HG03457 (cell line): ENCODE data around the gene B4GALNT3.
"Not testable (repeated sequence)": the region's sequence is repeated elsewhere in the genome, so short reads cannot be mapped to it uniquely, and the experiment has no call there.

Experiments used
- ATAC-seq: cut with Tn5 transposase; IDR thresholded peaks from one replicate; pipeline ENCODE4 v1.9.1; 2021; ENCODE audit warnings: moderate number of reproducible peaks; ENCODE audit not compliant: unreplicated experiment

The B4GALNT3 gene

DNA sequence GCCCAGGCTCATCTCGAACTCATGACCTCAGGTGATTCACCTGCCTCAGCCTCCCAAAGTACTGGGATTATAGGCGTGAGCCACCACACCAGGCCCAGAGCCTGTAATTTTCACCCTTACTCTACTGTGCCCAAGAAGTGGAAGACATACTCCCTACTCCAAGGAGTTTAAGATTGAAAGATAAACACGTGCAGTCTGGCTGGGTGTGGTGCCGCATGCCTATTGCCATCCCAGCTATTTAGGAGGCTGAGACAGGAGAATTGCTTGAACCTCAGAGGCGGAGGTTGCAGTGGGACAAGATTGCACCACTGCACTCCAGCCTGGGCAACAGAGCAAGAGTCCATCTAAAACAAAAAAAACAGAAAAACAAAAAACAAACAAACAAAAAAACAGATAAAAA lies 113.5 kb downstream of the B4GALNT3 start:
- ATAC-seq = no peak

DNA sequence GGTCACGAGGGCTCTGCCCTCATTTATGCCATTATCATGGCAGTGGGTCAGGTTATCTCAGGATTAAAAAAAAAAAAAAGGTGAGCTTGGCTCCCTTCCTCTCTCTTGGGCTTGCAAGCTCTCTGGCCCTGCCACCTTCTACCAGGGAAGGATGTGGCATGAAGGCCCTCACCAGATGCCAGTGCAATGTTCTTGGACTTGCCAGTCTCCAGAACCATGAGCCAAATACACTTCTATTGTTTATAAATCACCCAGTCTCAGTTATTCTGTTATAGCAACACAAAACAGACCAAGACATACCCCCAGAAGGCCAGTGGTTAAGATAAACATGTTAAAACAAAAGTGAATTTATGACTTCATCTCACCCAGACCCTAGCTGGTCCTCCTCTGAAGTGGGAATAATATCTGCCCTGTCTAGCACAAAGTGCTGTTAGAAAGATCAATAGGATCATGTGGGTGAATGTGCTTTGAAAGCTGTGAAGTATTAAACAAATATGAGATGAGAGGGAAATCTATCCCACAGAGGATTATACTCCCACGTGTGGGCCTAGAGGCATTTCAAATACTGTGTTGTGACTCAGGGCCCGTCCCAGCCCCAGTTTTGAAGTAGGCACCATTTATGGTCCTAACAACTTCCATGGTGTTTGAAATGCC lies 114.9 kb downstream of the B4GALNT3 start:
- no peak for ATAC-seq

- ATAC-seq = no peak
These were observed 115.4 kb downstream of the B4GALNT3 start for GRCh38 chr12:575129-575502.

GRCh38 chr12:575948-576614 lies 116.3 kb downstream of the B4GALNT3 start:
- no peak for ATAC-seq

DNA sequence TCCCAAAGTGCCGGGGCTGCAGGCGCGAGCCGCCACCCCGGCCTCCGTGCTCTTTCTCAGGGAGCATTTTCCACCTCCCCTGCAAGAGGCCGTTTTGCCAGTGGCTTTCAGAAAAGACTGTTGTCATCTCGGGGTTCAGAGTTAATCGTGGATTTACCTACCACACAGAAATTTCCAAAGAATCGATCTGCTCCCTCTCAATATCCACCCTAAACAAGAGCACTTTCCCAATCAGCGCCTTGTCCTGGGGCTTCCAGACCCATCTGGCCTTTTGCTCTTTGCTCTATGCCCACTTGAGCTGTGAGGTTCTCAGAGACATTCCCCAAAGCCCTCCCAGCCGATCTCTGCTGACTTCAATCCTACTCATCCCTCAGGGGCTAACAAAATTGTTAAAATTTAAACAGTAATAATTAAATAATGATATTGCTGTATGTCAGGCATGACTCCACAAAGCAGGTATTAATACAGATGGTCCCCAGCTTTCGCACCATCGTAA lies 116.9 kb downstream of the B4GALNT3 start:
- ATAC-seq = no peak

- not testable (repeated sequence) for ATAC-seq
These were observed 118.4 kb downstream of the B4GALNT3 start for GRCh38 chr12:577994-578747.

DNA sequence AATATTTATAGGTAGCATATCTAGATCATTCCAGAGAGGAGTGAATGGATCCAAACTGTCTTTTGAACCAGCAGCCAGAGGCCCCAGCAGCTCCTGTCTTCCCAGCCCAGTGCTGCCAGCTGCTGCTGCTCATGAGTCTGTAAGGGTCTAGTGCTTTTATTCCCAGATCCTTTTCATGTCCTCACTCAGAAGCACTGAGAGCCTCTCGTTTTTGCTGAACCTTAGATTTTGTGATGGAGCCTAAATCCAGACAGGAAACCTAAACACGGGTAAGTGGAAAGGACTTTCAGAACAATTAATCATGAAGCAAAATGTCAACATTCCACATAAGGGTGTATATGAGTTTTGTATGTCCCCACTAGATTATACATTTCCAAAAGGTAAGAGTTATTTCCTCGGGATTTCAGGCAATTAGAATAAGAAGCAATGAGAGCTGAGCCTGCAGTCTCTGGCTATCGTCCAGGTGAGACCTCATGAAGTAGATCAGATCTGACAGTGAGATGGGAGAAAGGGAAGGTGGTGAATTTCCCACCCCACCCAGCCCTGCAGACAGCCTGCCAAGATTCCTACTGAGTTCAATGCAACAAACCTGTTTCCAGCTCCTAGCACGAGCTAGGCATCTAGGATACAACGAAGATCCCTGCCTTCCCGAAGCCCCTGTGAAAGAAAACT lies 119.1 kb downstream of the B4GALNT3 start:
- ATAC-seq = no peak

DNA sequence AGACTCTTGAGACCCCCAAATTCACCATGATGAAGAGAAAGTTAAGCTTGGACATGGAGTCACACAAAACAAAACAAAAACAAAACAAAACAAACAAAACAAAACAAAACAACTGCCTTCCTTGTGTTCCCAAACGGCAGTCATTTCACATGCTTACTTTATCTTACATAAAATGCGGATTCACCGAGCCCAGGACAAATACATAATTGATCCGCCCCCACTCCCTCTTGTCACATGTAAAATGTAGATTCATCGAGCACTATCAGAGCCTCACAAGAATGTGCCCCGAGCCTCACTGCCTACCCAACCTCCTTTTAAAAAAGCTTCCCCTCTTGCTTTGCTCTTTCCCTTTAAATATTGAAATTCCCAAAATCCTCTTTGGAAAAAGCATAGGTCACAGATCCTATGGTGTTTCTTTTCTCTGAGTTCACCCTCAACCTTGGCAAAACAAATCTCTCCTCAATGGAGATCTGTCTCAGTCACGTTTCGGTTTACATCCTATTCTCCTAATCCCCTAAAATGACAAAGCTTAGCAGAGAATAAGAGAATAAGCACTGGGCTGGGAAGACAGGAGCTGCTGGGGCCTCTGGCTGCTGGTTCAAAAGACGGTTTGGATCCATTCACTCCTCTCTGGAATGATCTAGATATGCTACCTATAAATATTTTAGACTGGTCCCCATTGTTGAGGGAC lies 119.8 kb downstream of the B4GALNT3 start:
- no peak for ATAC-seq

DNA sequence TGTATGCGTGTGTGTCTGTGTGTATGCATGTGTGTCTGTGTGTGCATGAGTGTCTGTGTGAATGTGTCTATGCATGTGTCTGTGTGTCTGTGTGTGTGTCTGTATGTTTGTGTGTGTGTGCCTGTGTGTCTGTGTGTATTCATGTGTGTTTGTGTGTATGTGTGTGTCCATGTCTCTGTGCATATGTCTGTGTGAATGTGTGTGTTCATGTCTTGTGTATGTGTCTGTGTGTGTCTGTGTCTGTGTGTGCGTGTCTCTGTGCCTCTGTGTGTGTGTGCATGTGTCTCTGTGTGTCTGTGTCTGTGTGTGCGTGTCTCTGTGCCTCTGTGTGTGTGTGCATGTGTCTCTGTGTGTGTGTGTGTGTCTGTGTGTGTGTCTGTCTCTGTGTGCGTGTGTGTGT lies 121.1 kb downstream of the B4GALNT3 start:
- no peak for ATAC-seq

- ATAC-seq = no peak
These were observed 121.6 kb downstream of the B4GALNT3 start for GRCh38 chr12:581321-581720.

- ATAC-seq = no peak
These were observed 122.0 kb downstream of the B4GALNT3 start for GRCh38 chr12:581746-582145.

- ATAC-seq = no peak
These were observed 123.6 kb downstream of the B4GALNT3 start for GRCh38 chr12:583251-583869.

DNA sequence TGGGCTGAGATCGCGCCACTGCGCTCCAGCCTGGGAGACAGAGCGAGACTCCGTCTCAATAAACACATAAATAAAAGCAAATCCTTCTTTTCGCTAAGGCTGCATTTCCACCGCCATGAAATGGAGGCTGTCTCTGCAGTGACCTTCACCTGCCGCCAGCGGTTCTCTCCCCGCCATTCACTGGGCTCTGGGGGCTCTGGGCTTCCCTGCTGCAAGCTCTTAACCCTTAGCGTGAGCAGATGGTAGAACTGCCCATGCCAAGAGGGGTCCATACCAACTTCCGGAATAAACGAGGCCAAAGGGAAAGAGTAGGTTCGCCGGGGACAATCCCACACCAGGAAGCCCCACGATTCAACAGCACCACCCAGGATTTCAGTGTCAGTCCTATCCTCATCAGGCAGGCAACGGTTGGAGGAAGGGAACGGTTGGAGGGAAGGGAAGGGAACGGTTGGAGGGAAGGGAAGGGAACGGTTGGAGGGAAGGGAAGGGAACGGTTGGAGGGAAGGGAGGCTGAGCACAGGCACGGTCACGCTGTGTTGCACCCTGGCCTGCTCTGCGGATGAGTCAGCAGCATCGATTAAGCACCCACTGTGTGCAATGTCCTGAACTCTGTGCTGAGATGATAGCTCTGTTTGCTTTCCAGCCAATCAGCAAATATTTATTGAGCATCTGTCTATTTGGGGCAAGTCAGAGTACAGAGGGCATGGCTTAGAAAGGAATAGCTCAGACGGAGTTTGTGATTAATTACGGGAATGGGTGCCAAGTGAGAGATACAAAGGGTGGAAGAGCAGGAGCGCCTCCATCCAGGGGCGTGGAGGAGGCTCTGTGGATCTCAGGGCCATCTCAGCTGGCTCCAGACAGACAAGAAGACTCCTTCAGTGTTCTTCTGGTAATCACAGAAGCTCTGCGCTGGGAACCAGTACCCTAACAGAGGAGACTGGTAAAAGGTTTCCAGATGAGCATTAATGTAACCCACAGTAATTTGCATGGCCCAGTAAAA lies 125.6 kb downstream of the B4GALNT3 start:
- no peak for ATAC-seq

GRCh38 chr12:586318-587071 lies 126.8 kb downstream of the B4GALNT3 start:
- ATAC-seq = no peak

GRCh38 chr12:587132-588023 lies 127.6 kb downstream of the B4GALNT3 start:
- no peak for ATAC-seq

- no peak for ATAC-seq
These were observed 128.2 kb downstream of the B4GALNT3 start for GRCh38 chr12:588024-588322.

DNA sequence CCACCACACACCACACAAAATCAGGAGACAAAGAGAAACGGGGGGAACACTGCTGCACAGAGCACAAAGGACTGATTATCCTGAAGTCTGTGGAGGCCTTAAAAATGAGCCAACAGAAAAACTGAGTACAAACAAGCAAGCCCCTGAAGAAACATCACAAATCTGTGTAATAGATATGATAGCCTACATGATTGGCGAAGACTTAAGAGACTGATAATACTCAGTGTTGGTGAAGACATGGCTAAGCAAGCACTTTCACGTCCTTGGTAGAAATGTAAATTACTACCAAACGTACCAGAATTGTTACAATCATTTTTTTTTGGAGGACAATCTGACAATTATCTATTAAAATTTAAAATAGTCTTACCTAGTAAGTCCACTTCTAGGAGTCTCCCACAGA lies 128.9 kb downstream of the B4GALNT3 start:
- ATAC-seq = no peak
